ENCODE measurements around the gene TXNDC2. TPM values are rescaled to one million over a fixed set of nuclear protein-coding genes. Genes with fewer than 3 reads are reported as not detected.
"Not testable (repeated sequence)": the region's sequence is repeated elsewhere in the genome, so short reads cannot be mapped to it uniquely, and the experiment has no call there.

The TXNDC2 gene
- polyA plus RNA-seq, 3 donors = 0.01 TPM; not detected in 2

GRCh38 chr18:9857479-9857998 is 28.2 kb upstream of the TXNDC2 start:
- H3K27ac ChIP-seq (ENCODE audit: low read depth, low read length) = not testable (repeated sequence)
- WGBS, 3 donors = 93 to 96% (median 95%) methylated on average over 4 of the region's 4 CpGs

GRCh38 chr18:9858642-9859041 is 27.1 kb upstream of the TXNDC2 start:
- no peak overlapping the region for H3K27ac ChIP-seq (ENCODE audit: low read depth, low read length)
- WGBS, 3 donors = 98% methylated on average over 5 of the region's 5 CpGs

- no peak overlapping the region for H3K27ac ChIP-seq (ENCODE audit: low read depth, low read length)
- 88 to 95% (median 95%) methylated on average over 7 of the region's 7 CpGs for WGBS, 3 donors
Observed at GRCh38 chr18:9859232-9859631, 26.5 kb upstream of the TXNDC2 start.

- H3K27ac ChIP-seq (ENCODE audit: low read depth, low read length) = no peak overlapping the region
- WGBS, 3 donors = 48 to 98% (median 49%) methylated on average over 4 of the region's 4 CpGs
Observed at GRCh38 chr18:9860682-9861081, 25.1 kb upstream of the TXNDC2 start.

- no peak overlapping the region for H3K27ac ChIP-seq (ENCODE audit: low read depth, low read length)
Observed at GRCh38 chr18:9861157-9861556, 24.6 kb upstream of the TXNDC2 start.

GRCh38 chr18:9861933-9862332 is 23.8 kb upstream of the TXNDC2 start:
- WGBS, 3 donors = 69 to 79% (median 73%) methylated on average over 4 of the region's 4 CpGs
- no peak overlapping the region for H3K27ac ChIP-seq (ENCODE audit: low read depth, low read length)

- WGBS, 3 donors = 59 to 84% (median 59%) methylated on average over 3 of the region's 3 CpGs
- H3K27ac ChIP-seq (ENCODE audit: low read depth, low read length) = no peak overlapping the region
Observed at GRCh38 chr18:9862686-9863085, 23.1 kb upstream of the TXNDC2 start.

GRCh38 chr18:9863282-9863681 is 22.5 kb upstream of the TXNDC2 start:
- H3K27ac ChIP-seq (ENCODE audit: low read depth, low read length) = no peak overlapping the region
- WGBS, 3 donors = 37 to 87% (median 64%) methylated on average over 2 of the region's 2 CpGs

- H3K27ac ChIP-seq (ENCODE audit: low read depth, low read length) = no peak overlapping the region
- 94 to 97% (median 96%) methylated on average over 7 of the region's 7 CpGs for WGBS, 3 donors
Observed at GRCh38 chr18:9865764-9866490, 19.8 kb upstream of the TXNDC2 start.

- no peak overlapping the region for H3K27ac ChIP-seq (ENCODE audit: low read depth, low read length)
- 90 to 97% (median 91%) methylated on average over 3 of the region's 3 CpGs for WGBS, 3 donors
Observed at GRCh38 chr18:9866627-9867026, 19.1 kb upstream of the TXNDC2 start.

GRCh38 chr18:9867071-9867594 is 18.6 kb upstream of the TXNDC2 start:
- H3K27ac ChIP-seq (ENCODE audit: low read depth, low read length) = no peak overlapping the region
- WGBS, 3 donors = 93 to 94% (median 94%) methylated on average over 4 of the region's 4 CpGs

- no peak overlapping the region for H3K27ac ChIP-seq (ENCODE audit: low read depth, low read length)
- 58 to 71% (median 60%) methylated on average over 6 of the region's 6 CpGs for WGBS, 3 donors
Observed at GRCh38 chr18:9868857-9869714, 16.7 kb upstream of the TXNDC2 start.

- 52 to 64% (median 63%) methylated on average over 9 of the region's 9 CpGs for WGBS, 3 donors
- no peak overlapping the region for H3K27ac ChIP-seq (ENCODE audit: low read depth, low read length)
Observed at GRCh38 chr18:9869715-9870430, 15.9 kb upstream of the TXNDC2 start.

- WGBS, 3 donors = 71 to 82% (median 75%) methylated on average over 4 of the region's 4 CpGs
- no peak overlapping the region for H3K27ac ChIP-seq (ENCODE audit: low read depth, low read length)
Observed at GRCh38 chr18:9870431-9871008, 15.3 kb upstream of the TXNDC2 start.

- H3K27ac ChIP-seq (ENCODE audit: low read depth, low read length) = no peak overlapping the region
- 74 to 85% (median 80%) methylated on average over 6 of the region's 6 CpGs for WGBS, 3 donors
Observed at GRCh38 chr18:9871244-9871746, 14.5 kb upstream of the TXNDC2 start.

GRCh38 chr18:9872823-9873222 is 12.9 kb upstream of the TXNDC2 start:
- no peak overlapping the region for H3K27ac ChIP-seq (ENCODE audit: low read depth, low read length)

- H3K27ac ChIP-seq (ENCODE audit: low read depth, low read length) = no peak overlapping the region
- 97 to 100% (median 100%) methylated on average over 1 of the region's 1 CpG for WGBS, 3 donors
Observed at GRCh38 chr18:9874728-9875127, 11.0 kb upstream of the TXNDC2 start.

GRCh38 chr18:9876212-9876866 is 9.4 kb upstream of the TXNDC2 start:
- 61 to 93% (median 87%) methylated on average over 2 of the region's 2 CpGs for WGBS, 3 donors
- no peak overlapping the region for H3K27ac ChIP-seq (ENCODE audit: low read depth, low read length)

Measured in adipose tissue (tissue), 3 donors.